Stimulated activated CD8-positive, alpha-beta memory T cell treated with anti-CD3 and anti-CD28 coated beads, Interleukin-4, amount 100 ng/mL, for 48 hours (primary cell): ENCODE results near the gene ENG.
A peak's percentile ranks its signal among the peaks of the same experiment; 100 is the strongest.
"Not testable (repeated sequence)": the region's sequence is repeated elsewhere in the genome, so short reads cannot be mapped to it uniquely, and the experiment has no call there.

Experiments used
- DNase-seq: peaks from one replicate; pipeline ENCODE4 v3.0.0-alpha.2; 2020

The ENG gene

GRCh38 chr9:127838375-127839078 lies 15.9 kb downstream of the ENG start:
- no peak for DNase-seq

DNA sequence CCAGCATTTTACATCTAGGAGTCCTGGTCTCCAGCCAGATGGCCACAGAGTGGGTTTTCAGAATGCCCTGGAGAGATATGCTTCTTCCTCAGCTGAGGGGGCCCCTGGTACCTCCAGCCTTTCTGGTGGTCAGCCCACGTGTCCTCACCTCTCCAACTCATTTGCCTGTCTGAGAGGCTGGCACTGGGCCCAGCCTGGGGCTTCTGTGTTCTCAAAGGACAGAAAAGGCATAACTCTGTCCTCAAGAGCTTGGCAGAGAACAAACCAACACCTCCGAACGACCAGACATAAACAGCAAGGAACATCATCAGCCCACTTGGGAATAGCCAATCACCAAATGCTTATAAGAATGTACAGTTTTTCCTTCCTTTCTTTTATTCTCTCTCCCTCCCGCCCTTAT lies 17.1 kb downstream of the ENG start:
- DNase-seq = no peak

- not testable (repeated sequence) for DNase-seq
Observed at GRCh38 chr9:127836561-127836960, 17.9 kb downstream of the ENG start.

- DNase-seq = peak; percentile 66
Observed at GRCh38 chr9:127835991-127836516, 18.4 kb downstream of the ENG start.

DNA sequence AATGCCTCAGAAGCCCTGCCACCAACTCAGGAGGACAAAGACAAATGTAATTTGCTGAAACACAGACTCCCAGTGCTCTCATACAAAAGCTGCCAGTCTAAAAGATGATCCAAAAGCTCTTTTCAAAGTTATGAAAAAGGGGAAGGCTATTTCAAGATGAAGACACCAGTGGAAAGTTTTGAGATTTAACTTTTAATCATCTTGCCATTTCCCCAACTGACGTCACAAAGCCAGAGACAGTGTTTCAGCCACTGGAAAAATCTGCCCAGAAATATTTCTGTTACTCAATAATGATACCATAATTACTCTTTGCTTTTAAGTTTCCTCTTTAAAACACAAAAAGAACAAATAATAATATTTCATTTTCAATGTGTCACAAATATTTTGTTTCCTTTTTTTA lies 20.9 kb downstream of the ENG start:
- no peak for DNase-seq

DNA sequence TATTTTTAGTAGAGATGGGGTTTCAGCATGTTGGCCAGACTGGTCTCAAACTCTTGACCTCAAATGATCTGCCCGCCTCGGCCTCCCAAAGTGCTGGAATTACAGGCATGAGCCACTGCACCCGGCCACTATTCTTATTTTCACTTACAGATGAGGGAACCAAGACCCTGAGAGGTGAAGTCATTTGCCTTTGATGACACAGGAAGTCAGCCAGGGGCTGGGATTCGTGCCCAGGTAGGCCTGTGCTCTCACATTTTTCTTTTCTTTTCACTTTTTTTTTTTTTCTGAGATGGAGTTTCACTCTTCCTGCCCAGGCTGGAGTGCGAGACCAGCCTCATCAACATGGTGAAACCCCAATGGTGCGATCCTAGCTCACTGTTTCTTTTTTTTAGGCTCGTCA lies 22.2 kb downstream of the ENG start:
- no peak for DNase-seq

GRCh38 chr9:127829205-127829906 lies 25.1 kb downstream of the ENG start:
- DNase-seq = no peak

GRCh38 chr9:127828262-127829031 lies 26.0 kb downstream of the ENG start:
- no peak for DNase-seq

DNA sequence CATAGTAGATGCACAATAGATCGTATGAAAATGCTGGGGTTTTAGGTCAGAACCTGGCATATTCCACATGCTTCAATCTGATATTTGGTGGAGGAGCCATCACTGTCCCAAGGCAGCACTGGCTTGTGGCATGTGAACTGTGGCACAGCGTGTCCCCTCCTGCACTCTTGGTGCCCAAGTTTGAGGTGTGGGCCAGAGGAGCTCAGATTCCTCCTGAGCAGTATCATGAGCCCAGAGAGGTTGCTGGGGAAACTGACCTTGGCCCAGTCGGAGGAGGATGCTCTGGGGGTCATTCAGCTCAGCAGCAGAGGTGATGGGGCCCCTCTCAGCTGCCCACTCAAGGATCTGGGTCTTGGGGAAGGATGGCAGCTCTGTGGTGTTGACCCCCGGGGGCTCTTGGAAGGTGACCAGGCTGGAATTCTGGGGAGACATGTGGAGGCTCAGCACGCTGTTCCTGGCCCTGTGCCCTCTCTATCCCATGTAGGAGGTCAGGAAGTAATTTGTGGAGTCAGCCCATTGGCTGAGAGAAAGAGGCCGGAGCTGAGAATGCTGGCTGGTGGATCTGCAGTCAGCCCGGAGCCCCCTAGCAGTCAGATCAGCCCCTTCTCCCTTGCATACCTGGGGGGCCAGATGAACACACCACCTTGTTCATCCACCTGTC lies 28.1 kb downstream of the ENG start:
- DNase-seq = no peak

DNA sequence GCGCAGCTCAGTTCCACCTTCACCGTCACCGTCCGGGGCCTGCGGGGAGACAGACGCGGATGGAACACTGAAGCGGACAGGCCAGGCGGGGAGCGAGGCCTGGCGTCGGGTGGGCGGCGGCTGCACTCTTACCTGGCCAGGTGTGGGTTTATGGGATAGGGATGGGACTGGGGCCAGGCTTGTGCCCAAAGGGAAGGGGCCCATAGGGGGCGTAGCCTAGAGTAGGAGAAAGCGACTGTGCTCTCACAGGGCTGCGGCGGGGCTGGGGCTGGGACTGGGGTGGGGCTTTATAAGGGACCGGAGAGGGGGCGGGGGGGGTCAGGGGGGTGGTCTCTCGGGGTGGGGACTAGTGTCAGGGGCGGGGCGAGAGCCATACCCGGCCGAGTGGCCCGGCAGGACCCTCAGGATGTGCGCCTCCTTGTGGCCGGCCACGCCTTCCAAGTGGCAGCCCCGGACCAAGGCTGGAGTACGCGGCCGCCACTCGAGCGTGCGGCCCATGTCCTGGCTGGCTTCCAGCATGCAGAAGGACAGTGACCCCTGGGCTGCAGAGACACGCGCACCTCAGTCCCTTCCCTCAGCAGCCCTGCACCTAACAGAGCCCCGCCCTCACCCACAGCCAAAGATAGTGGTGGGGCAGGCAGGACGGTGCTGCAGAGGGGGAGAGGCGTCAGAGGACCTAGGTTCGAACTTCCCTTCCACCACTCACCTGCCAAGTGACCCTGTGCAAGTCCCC lies 29.0 kb downstream of the ENG start:
- DNase-seq = peak; percentile 44

- no peak for DNase-seq
Observed at GRCh38 chr9:127822108-127822507, 32.4 kb downstream of the ENG start.

- no peak for DNase-seq
Observed at GRCh38 chr9:127818574-127818973, 35.9 kb downstream of the ENG start.

DNA sequence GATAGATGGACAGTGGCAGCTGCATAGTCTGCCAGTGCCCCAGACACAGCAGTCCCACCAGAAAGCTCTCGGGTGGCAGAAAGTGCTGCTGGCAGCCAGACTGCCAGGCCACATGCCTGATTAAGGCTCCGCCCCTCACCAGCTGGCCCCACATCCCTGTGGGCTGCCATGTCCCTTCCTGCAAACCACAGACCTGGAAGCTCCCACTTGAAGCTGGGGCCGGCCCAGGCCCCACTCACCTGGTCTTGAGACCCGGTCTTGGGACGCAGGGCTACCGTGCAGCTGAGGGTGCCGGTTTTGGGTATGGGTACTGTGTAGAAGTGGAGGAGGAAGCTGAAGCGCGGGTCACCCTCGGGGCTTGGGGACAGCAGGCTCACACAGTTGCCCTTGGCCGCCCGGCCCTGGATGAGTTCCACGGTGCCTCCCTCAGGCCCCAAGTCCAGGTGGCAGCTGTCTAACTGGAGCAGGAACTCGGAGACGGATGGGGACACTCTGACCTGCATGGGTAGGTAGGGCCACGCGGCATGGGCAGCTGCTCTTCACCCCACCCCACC lies 36.5 kb downstream of the ENG start:
- DNase-seq = no peak

- DNase-seq = no peak
Observed at GRCh38 chr9:127816728-127817127, 37.7 kb downstream of the ENG start.

DNA sequence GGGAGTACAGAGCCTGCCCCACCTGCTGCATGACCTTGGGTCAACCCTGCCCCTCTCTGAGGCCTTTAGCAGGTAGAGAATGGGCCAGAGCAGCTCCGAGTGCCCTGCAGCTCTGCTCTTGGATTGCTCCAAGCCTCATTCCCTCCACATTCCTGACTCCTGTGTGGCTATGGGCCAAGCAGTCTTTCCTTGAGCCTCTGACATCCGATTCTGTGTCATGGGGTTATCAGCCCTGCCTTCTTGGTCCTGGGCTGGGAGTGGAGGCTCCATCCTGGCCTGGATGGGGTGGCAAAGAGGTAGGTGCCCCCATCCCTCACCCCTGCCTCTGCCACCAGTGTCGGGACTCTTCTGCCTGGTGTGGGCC lies 38.1 kb downstream of the ENG start:
- DNase-seq = no peak

- DNase-seq = no peak
Observed at GRCh38 chr9:127815512-127816361, 38.7 kb downstream of the ENG start.

- no peak for DNase-seq
Observed at GRCh38 chr9:127814619-127815511, 39.6 kb downstream of the ENG start.

GRCh38 chr9:127813686-127814226 lies 40.7 kb downstream of the ENG start:
- DNase-seq = no peak

GRCh38 chr9:127812936-127813675 lies 41.4 kb downstream of the ENG start:
- no peak for DNase-seq
